SH-SY5Y (cell line): ENCODE data around the gene ITFG1.

Source experiments
- GATA2 ChIP-seq: IDR thresholded peaks from 2 replicates; pipeline ENCODE4 v1.6.1; 2011; ENCODE audit warnings: mild to moderate bottlenecking, low read depth, low read length
- GATA3 ChIP-seq: IDR thresholded peaks from 2 replicates; pipeline ENCODE4 v1.6.1; 2011; ENCODE audit warnings: low read depth, mild to moderate bottlenecking, low read length, moderate library complexity

DNA sequence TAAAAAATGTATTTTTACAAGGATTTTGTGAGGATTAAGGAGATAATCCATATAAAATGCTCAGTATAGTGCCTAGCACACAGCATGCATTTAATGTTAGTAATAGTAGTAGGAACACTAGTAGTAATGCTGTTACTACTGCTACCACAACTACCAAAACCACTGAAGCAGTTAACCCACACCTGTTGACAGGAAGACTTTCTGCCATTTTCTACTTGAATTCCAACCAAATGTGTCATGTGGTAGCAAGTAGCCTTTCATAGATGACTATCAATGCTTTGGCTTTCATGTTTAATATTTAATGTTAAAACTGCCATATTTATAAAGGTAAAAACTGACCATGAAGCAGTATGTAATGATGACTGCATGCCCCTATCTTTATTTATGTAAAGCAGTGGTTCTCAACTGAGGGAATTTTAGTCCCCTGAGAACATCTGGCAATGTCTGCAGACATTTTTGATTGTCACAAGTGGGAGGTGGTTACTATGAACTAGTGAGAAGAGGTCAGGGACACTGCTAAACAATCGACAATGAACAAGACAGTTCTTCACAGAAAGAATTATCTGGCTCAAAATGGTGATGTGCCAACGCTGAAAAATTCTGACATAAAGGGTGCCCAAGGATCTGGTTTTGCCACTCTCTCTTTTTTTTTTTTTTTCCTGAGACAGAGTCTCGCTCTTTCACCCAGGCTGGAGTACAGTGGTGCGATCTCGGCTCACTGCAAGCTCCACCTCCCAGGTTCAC lies 89.4 kb downstream of the ITFG1 start:
- TF ChIP-seq GATA2 = no peak
- TF ChIP-seq GATA3 = no peak
